B cell (primary cell): ENCODE results near the gene TUT7. TPM values are rescaled to one million over a fixed set of nuclear protein-coding genes. Genes with fewer than 3 reads are reported as not detected.

ENCODE experiments used
- ATAC-seq: fragments of 200-7000 bp; cut with Tn5 transposase; one replicate; pipeline ENCODE4 v1.10.0; 2021; ENCODE audit warnings: low read depth, mild to moderate bottlenecking, moderate number of reproducible peaks, moderate library complexity
- CTCF ChIA-PET: fragments of 350-600 bp; sonication (Branson Sonifier 250); formaldehyde crosslinking; loops from one replicate; lab custom pipeline; 2021; ENCODE audit warnings: antibody characterized with exemption, inconsistent platforms; lab: Charles Lee
- POLR2A ChIA-PET: fragments of 350-600 bp; sonication (Branson Sonifier 250); formaldehyde crosslinking; loops from one replicate; lab custom pipeline; 2021; ENCODE audit warnings: antibody characterized with exemption; lab: Charles Lee
- DNase-seq: peaks from one replicate; pipeline ENCODE4 v3.0.0; 2013
- H2AFZ ChIP-seq: 2 replicates; pipeline ENCODE4 v1.6.1; 2012; ENCODE audit warnings: mild to moderate bottlenecking, low read depth, low read length; ENCODE audit not compliant: insufficient read depth, poor library complexity, severe bottlenecking
- H3K27ac ChIP-seq, 2 donors: 1 replicate in 1 of 2; 2 replicates in 1 of 2; pipeline ENCODE4 v1.5.1; 2012 to 2013; ENCODE audit warnings: low read length in 2 of 2, mild to moderate bottlenecking in 2 of 2, moderate library complexity in 1 of 2
- H3K27me3 ChIP-seq, 4 experiments: fragments of 200-600 bp in 1 of 4; sonication (generic) in 1 of 4; replicated peaks in 1 of 4; 1 replicate in 2 of 4; 2 replicates in 2 of 4; pipeline versions ENCODE4 v1.6.1 to v1.7.0; 2013 to 2016; ENCODE audit warnings: low read length in 3 of 4, mild to moderate bottlenecking in 2 of 4, mixed read lengths in 1 of 4, moderate library complexity in 1 of 4; ENCODE audit not compliant: insufficient read depth in 4 of 4, control insufficient read depth in 3 of 4; ENCODE audit errors: control extremely low read depth in 1 of 4
- H3K36me3 ChIP-seq, 2 experiments: replicated peaks in 1 of 2; 1 replicate in 1 of 2; 2 replicates in 1 of 2; pipeline versions ENCODE4 v1.6.1 to v1.7.1; 2013; ENCODE audit warnings: low read length in 1 of 2; ENCODE audit not compliant: insufficient read depth in 2 of 2, control insufficient read depth in 1 of 2; ENCODE audit errors: control extremely low read depth in 1 of 2, extremely low read depth in 1 of 2
- H3K4me1 ChIP-seq, 2 donors: fragments of 200-600 bp in 1 of 2; sonication (generic) in 1 of 2; 1 replicate in 1 of 2; 2 replicates in 1 of 2; pipeline versions ENCODE4 v1.5.1 to v1.6.1; 2013 to 2017; ENCODE audit warnings: low read length in 2 of 2; ENCODE audit not compliant: control insufficient read depth in 2 of 2, insufficient read depth in 2 of 2
- H3K4me2 ChIP-seq: replicated peaks from 2 replicates; pipeline ENCODE3; 2012; ENCODE audit warnings: mild to moderate bottlenecking, low read depth, low read length; ENCODE audit not compliant: poor library complexity, severe bottlenecking
- H3K4me3 ChIP-seq, 5 experiments: fragments of 200-600 bp in 1 of 5; sonication (generic) in 1 of 5; 1 replicate in 3 of 5; 2 replicates in 2 of 5; pipeline versions ENCODE4 v1.5.1 to v1.7.0; 2011 to 2016; ENCODE audit warnings: low read length in 4 of 5, mild to moderate bottlenecking in 4 of 5, low read depth in 2 of 5, control low read depth in 1 of 5, moderate library complexity in 1 of 5; ENCODE audit not compliant: insufficient read depth in 1 of 5; ENCODE audit errors: control extremely low read depth in 1 of 5, extremely low read depth in 1 of 5
- H3K79me2 ChIP-seq: fragments of 200-600 bp; sonication (generic); one replicate; pipeline ENCODE4 v1.6.0; 2016; ENCODE audit warnings: low read length; ENCODE audit not compliant: control insufficient read depth, insufficient read depth
- H3K9ac ChIP-seq: fragments of 200-600 bp; sonication (generic); 2 replicates; pipeline ENCODE4 v1.6.1; 2017; ENCODE audit warnings: mild to moderate bottlenecking, low read length, moderate library complexity
- H3K9me3 ChIP-seq, 3 donors: one replicate each; pipeline versions ENCODE4 v1.6.1 to v1.7.1; 2013; ENCODE audit warnings: low read length in 2 of 3; ENCODE audit not compliant: control insufficient read depth in 2 of 3, insufficient read depth in 1 of 3; ENCODE audit errors: control extremely low read depth in 1 of 3
- H4K20me1 ChIP-seq: 2 replicates; pipeline ENCODE4 v1.6.0; 2012; ENCODE audit warnings: mild to moderate bottlenecking, low read length; ENCODE audit not compliant: insufficient read depth, control insufficient read depth, poor library complexity, severe bottlenecking
- H3K27ac Mint-ChIP-seq: one replicate; pipeline ENCODE4 v1.8.0; 2021; ENCODE audit warnings: mixed read lengths
- H3K27me3 Mint-ChIP-seq: one replicate; pipeline ENCODE4 v1.8.0; 2021; ENCODE audit warnings: mixed read lengths
- H3K4me1 Mint-ChIP-seq: one replicate; pipeline ENCODE4 v1.8.0; 2021; ENCODE audit warnings: mixed read lengths
- H3K4me3 Mint-ChIP-seq: one replicate; pipeline ENCODE4 v1.8.0; 2021; ENCODE audit warnings: mixed read lengths
- H3K9me3 Mint-ChIP-seq: one replicate; pipeline ENCODE4 v1.8.0; 2022; ENCODE audit warnings: mixed read lengths; ENCODE audit not compliant: insufficient read depth
- CTCF ChIP-seq: fragments of 200-600 bp; IDR thresholded peaks from one replicate; pipeline ENCODE4 v1.8.0; 2022; ENCODE audit warnings: antibody characterized with exemption, mild to moderate bottlenecking
- EZH2 ChIP-seq: IDR thresholded peaks from 2 replicates; pipeline ENCODE4 v1.6.1; 2012; ENCODE audit warnings: borderline replicate concordance, low read depth, mild to moderate bottlenecking, moderate library complexity, low read length; ENCODE audit not compliant: insufficient read depth, poor library complexity, severe bottlenecking
- WGBS: methylation state at CpG from one replicate; pipeline ENCODE4 v1.1.5; 2013; ENCODE audit warnings: missing lambda C conversion rate; ENCODE audit not compliant: insufficient coverage; 5-methylcytosine and 5-hydroxymethylcytosine counted together
- intact Hi-C: fragments of 100-400 bp; cut with micrococcal nuclease; formaldehyde crosslinking; loops from one replicate; pipeline ENCODE4 v1.10.0; 2022
- polyA plus RNA-seq: library from polyadenylated mRNA; depleted of rRNA; stranded (reverse); fragments of >200 nt; gene quantifications from 2 replicates; pipeline ENCODE4 v1.2.3, GENCODE V29; 2012
- total RNA-seq, 2 donors: library from RNA; stranded (reverse); fragments of 120-200 nt in 1 of 2; gene quantifications; 1 replicate in 1 of 2; 2 replicates in 1 of 2; pipeline versions ENCODE4 v1.2.3 to v1.2.4, GENCODE V29; 2013 to 2022

TUT7 gene
- total and polyA plus RNA-seq, 2 donors (not counting 1 experiment from before 2014, with no cell fraction given) = 18.3 to 70.7 TPM

- intact Hi-C loops = no loop called here
- Histone ChIP-seq H3K4me1 (no peaks in the 10 kb centered on the region), H3K27ac (no peak overlapping the region), H3K4me2 (no peak overlapping the region), H2AFZ (no peak overlapping the region), H3K9ac (no peak overlapping the region), H3K27me3 (no peaks in the 10 kb centered on the region), H3K36me3 (peaks cover 10 to 87% of the 10 kb centered on the region in 2 experiments), H3K9me3 (no peaks in the 10 kb centered on the region), H3K79me2 (no peaks in the 10 kb centered on the region), H3K4me3 (no peak overlapping the region), H4K20me1 (no peaks in the 10 kb centered on the region)
- Mint-ChIP-seq H3K4me3 (no peak overlapping the region), H3K27ac (no peak overlapping the region), H3K4me1 (no peaks in the 10 kb centered on the region), H3K9me3 (no peaks in the 10 kb centered on the region), H3K27me3 (no peaks in the 10 kb centered on the region)
- DNase-seq (no peak), ATAC-seq (no peak)
- TF ChIP-seq CTCF = no peak
- TF ChIP-seq EZH2 = no peak
- WGBS = 35% methylated on average over 3 of the region's 8 CpGs
- CTCF ChIA-PET = no interaction called here
- POLR2A ChIA-PET = no interaction called here
These were observed 31.1 kb downstream of the TUT7 start for GRCh38 chr9:86322973-86323644.

GRCh38 chr9:86321373-86321772 is 32.8 kb downstream of the TUT7 start:
- WGBS = 100% methylated on average over 2 of the region's 5 CpGs
- H3K27me3 ChIP-seq = no peaks in the 10 kb centered on the region
- no peak overlapping the region for H3K4me3 ChIP-seq
- POLR2A ChIA-PET = interaction anchor here (0.7 kb wide), 1 partner anchor 16 kb away, joined by 3 read pairs; no protein-coding TSS in a partner anchor
- no peaks in the 10 kb centered on the region for H3K4me1 ChIP-seq
- Mint-ChIP-seq H3K4me1 (no peaks in the 10 kb centered on the region), H3K9me3 (no peaks in the 10 kb centered on the region), H3K27ac (no peak overlapping the region), H3K27me3 (no peaks in the 10 kb centered on the region), H3K4me3 (no peak overlapping the region)
- intact Hi-C loops = no loop called here
- ATAC-seq (no peak), DNase-seq (no peak)
- no peak overlapping the region for H3K27ac ChIP-seq
- peaks cover 15 to 84% of the 10 kb centered on the region in 2 experiments for H3K36me3 ChIP-seq
- H2AFZ ChIP-seq = no peak overlapping the region
- H3K4me2 ChIP-seq = no peak overlapping the region
- no peak for TF ChIP-seq EZH2
- TF ChIP-seq CTCF = no peak
- H3K79me2 ChIP-seq = no peaks in the 10 kb centered on the region
- no peaks in the 10 kb centered on the region for H4K20me1 ChIP-seq
- no peaks in the 10 kb centered on the region for H3K9me3 ChIP-seq
- CTCF ChIA-PET = no interaction called here
- H3K9ac ChIP-seq = no peak overlapping the region
